Measurements from ENCODE around the gene TTLL9.

GRCh38 chr20:31843881-31844280 is 26.6 kb upstream of the TTLL9 start:
- TF ChIP-seq CTCF (IDR thresholded peaks at IDR 0.05) (no peak), POLR2A (IDR thresholded peaks at IDR 0.05) (no peak)

All from right lobe of liver (tissue), 4 donors.